Stimulated activated naive B cell treated with anti-CD40 and anti-IgM and Interleukin-4, amounts not matched to agents 10 μg/mL and 1 μg/mL and 100 μg/mL, for 72 hours (primary cell): ENCODE measurements around the gene HNRNPH2.

ENCODE experiments used
- ATAC-seq, 2 donors: fragments of 150-1000 bp; cut with Tn5 transposase; replicated peaks; 2 replicates each; pipeline ENCODE4 v1.10.0; 2021; ENCODE audit warnings: moderate library complexity in 1 of 2
- DNase-seq: peaks from one replicate; pipeline ENCODE4 v3.0.0; 2021
- H3K27ac Mint-ChIP-seq: one replicate; pipeline ENCODE4 v1.8.0; 2022; ENCODE audit warnings: mild to moderate bottlenecking, mixed read lengths
- H3K27me3 Mint-ChIP-seq, 2 donors: one replicate each; pipeline ENCODE4 v1.8.0; 2022; ENCODE audit warnings: mixed read lengths in 2 of 2
- H3K36me3 Mint-ChIP-seq, 2 donors: one replicate each; pipeline ENCODE4 v1.8.0; 2022; ENCODE audit warnings: mixed read lengths in 2 of 2, mild to moderate bottlenecking in 1 of 2
- H3K4me1 Mint-ChIP-seq, 2 donors: one replicate each; pipeline ENCODE4 v1.8.0; 2022; ENCODE audit warnings: mixed read lengths in 2 of 2, mild to moderate bottlenecking in 1 of 2
- H3K4me3 Mint-ChIP-seq, 2 donors: one replicate each; pipeline ENCODE4 v1.8.0; 2022; ENCODE audit warnings: mild to moderate bottlenecking in 2 of 2, mixed read lengths in 2 of 2, moderate library complexity in 1 of 2
- H3K9me3 Mint-ChIP-seq, 2 donors: one replicate each; pipeline ENCODE4 v1.8.0; 2022; ENCODE audit warnings: mixed read lengths in 2 of 2, mild to moderate bottlenecking in 1 of 2

The HNRNPH2 gene

DNA sequence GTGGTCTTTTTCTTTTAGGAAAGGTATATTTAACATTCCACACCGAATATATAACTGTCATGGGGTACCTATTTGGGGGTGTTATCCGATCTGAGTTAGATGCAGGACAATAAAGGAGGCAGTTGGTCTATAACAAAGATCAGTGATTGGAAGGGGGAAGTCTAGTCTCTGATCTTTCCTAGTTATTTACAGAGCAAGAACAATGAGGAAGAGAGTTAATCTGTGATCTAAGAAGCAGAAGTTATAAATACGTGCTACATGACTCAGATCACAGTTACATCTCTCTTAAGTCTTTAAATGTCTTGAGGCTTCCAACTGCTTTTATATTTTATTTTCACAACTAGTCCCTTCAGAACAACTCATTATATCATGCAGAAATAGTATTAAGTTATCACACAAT is 44.0 kb downstream of the HNRNPH2 start:
- H3K27ac Mint-ChIP-seq, result no peak overlapping the region
- ATAC-seq (no peak), DNase-seq (no peak)
- H3K27me3 Mint-ChIP-seq, result no peaks in the 10 kb centered on the region
- no peaks in the 10 kb centered on the region for H3K4me1 Mint-ChIP-seq
- H3K36me3 Mint-ChIP-seq, result peaks cover 17 to 24% of the 10 kb centered on the region in 2 donors
- H3K4me3 Mint-ChIP-seq, result no peak overlapping the region
- peaks cover 0 to 10% of the 10 kb centered on the region in 2 donors for H3K9me3 Mint-ChIP-seq

DNA sequence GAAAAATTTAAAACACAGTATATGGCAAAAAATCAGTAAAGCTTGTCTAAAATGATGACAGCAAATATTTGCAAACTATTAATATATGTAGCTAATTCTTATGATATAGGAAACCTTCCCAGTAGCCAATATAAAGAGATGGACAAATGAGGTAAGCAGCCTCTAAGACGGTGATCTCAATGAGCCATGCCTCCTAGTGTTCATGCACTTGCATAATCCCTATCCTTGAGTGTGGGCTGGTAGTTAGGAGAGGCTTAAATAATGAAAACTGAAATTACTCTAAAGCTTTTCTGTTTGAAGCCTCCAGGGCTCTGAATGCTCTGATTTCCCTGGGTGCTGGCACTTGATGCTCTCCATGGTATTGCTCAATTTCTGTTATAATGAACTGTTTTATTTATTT is 52.6 kb downstream of the HNRNPH2 start:
- no peak overlapping the region for H3K4me3 Mint-ChIP-seq
- H3K4me1 Mint-ChIP-seq, result no peaks in the 10 kb centered on the region
- H3K9me3 Mint-ChIP-seq, result peaks cover 0 to 3% of the 10 kb centered on the region in 2 donors
- ATAC-seq (no peak), DNase-seq (no peak)
- no peak overlapping the region for H3K27ac Mint-ChIP-seq
- no peaks in the 10 kb centered on the region for H3K27me3 Mint-ChIP-seq
- peaks cover 1 to 7% of the 10 kb centered on the region in 2 donors for H3K36me3 Mint-ChIP-seq

GRCh38 chrX:101462892-101463291 is 54.9 kb downstream of the HNRNPH2 start:
- Mint-ChIP-seq H3K36me3 (peaks cover 1 to 4% of the 10 kb centered on the region in 2 donors), H3K4me1 (no peaks in the 10 kb centered on the region), H3K4me3 (no peak overlapping the region), H3K27me3 (no peaks in the 10 kb centered on the region), H3K9me3 (no peaks in the 10 kb centered on the region), H3K27ac (no peak overlapping the region)
- DNase-seq (no peak), ATAC-seq (no peak)
